Esophagus muscularis mucosa (tissue), 4 donors: Measurements from ENCODE around the gene FGF14. TPM values are rescaled to one million over a fixed set of nuclear protein-coding genes. Genes with fewer than 3 reads are reported as not detected.

Source experiments
- DNase-seq: peaks from one replicate; pipeline ENCODE4 v3.0.0-alpha.2; 2017; ENCODE audit errors: extremely low spot score
- H3K27ac ChIP-seq, 4 donors: fragments of 200-600 bp; sonication (generic); replicated peaks in 1 of 4; 1 replicate in 3 of 4; 2 replicates in 1 of 4; pipeline ENCODE4 v1.5.1; 2016 to 2019; ENCODE audit warnings: mild to moderate bottlenecking in 1 of 4
- H3K27me3 ChIP-seq, 4 donors: fragments of 200-600 bp; sonication (generic); one replicate each; pipeline versions ENCODE4 v1.5.1 to v1.6.0; 2016 to 2019
- H3K36me3 ChIP-seq, 4 donors: fragments of 200-600 bp; sonication (generic); one replicate each; pipeline ENCODE4 v1.5.1; 2016 to 2019
- H3K4me1 ChIP-seq, 4 donors: fragments of 200-600 bp; sonication (generic); one replicate each; pipeline ENCODE4 v1.5.1; 2016 to 2019
- H3K4me3 ChIP-seq, 4 donors: fragments of 200-600 bp; sonication (generic); 1 replicate in 2 of 4; 2 replicates in 2 of 4; pipeline ENCODE4 v1.5.1; 2016 to 2019; ENCODE audit warnings: mild to moderate bottlenecking in 4 of 4, moderate library complexity in 1 of 4
- H3K9me3 ChIP-seq, 4 donors: fragments of 200-600 bp; sonication (generic); 1 replicate in 3 of 4; 2 replicates in 1 of 4; pipeline ENCODE4 v1.5.1; 2016 to 2019
- CTCF ChIP-seq, 3 experiments: fragments of 200-600 bp in 2 of 3; fragments of 450-650 bp in 1 of 3; sonication (generic) in 2 of 3; IDR thresholded peaks; one replicate each; pipeline ENCODE4 v1.5.1; 2017 to 2019; ENCODE audit warnings: antibody characterized with exemption in 3 of 3, mild to moderate bottlenecking in 2 of 3, moderate library complexity in 1 of 3
- EP300 ChIP-seq: sonication (generic); formaldehyde crosslinking; IDR thresholded peaks from one replicate; pipeline ENCODE4 v1.6.1; 2017; ENCODE audit warnings: antibody characterized with exemption
- POLR2A ChIP-seq: fragments of 450-650 bp; IDR thresholded peaks from one replicate; pipeline ENCODE4 v1.6.1; 2017; ENCODE audit warnings: antibody characterized with exemption, moderate library complexity, mild to moderate bottlenecking, low read depth
- POLR2AphosphoS5 ChIP-seq, 2 donors: sonication (generic); formaldehyde crosslinking; IDR thresholded peaks; one replicate each; pipeline ENCODE4 v1.6.1; 2017; ENCODE audit warnings: antibody characterized with exemption in 2 of 2
- WGBS: methylation state at CpG from one replicate; pipeline ENCODE4 v1.1.5; 2018; 5-methylcytosine and 5-hydroxymethylcytosine counted together
- intact Hi-C: fragments of 100-400 bp; cut with DNase I; formaldehyde crosslinking; loops from one replicate; pipeline ENCODE4 v1.15.1; 2023
- total RNA-seq, 4 donors: library from RNA; depleted of rRNA; stranded (reverse); fragments of >200 nt; gene quantifications; one replicate each; pipeline versions ENCODE4 v1.1.0 to v1.2.1, GENCODE V29; 2016

FGF14 gene
- total RNA-seq, 4 donors from 2014 or later: 0.33 to 2.1 (median 0.87) TPM

DNA sequence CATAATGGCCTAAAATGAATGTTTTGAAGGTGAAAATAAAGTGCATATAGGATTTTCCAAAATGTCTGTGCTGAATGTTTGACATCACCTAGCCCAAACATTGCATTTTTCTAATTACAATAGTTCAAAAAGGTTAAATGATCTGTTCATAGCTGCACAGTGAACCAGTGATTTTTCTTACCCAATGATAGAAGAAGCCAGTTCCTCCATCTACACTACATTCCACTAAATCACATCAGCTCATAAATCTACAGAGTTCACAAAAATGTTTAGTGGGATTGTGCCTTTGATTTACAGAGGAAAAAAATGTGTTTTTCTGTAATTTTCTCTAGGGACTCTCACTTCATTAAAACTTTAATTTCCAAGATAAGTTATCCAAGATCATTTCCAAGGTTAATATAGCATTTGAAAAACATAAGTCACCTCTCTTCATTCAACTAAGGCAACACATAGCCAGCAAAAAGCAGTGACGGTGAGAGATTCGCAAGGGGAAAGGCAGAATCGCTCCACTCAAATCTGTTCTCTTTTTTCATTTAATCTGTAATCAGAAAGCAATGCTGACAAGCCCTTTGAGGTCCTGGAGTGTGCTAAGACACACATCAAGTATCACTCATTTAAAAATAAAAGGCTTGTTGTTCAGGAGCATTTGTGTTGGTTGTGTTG, 194.0 kb downstream of the FGF14 start:
- TF ChIP-seq POLR2AphosphoS5 (IDR thresholded peaks at IDR 0.05) (no peak), CTCF (IDR thresholded peaks at IDR 0.05) (no peak), EP300 (no peak), POLR2A (no peak)
- H3K9me3 ChIP-seq: no peaks in the 10 kb centered on the region
- H3K4me1 ChIP-seq: peaks cover 0 to 4% (median 0%) of the 10 kb centered on the region in 4 donors
- intact Hi-C loops: no loop called here
- H3K36me3 ChIP-seq: no peaks in the 10 kb centered on the region
- no peaks in the 10 kb centered on the region for H3K27me3 ChIP-seq
- DNase-seq: no peak
- H3K4me3 ChIP-seq: no peak overlapping the region
- 90% methylated on average over 3 of the region's 3 CpGs for WGBS
- H3K27ac ChIP-seq: no peak overlapping the region

- no peak for DNase-seq
- peaks cover 0 to 3% (median 0%) of the 10 kb centered on the region in 4 donors for H3K4me1 ChIP-seq
- TF ChIP-seq POLR2AphosphoS5 (IDR thresholded peaks at IDR 0.05): no peak
- TF ChIP-seq POLR2A: no peak
- TF ChIP-seq EP300: no peak
- no peak for TF ChIP-seq CTCF (IDR thresholded peaks at IDR 0.05)
- H3K27me3 ChIP-seq: no peaks in the 10 kb centered on the region
- intact Hi-C loops: no loop called here
- H3K4me3 ChIP-seq: no peak overlapping the region
- H3K27ac ChIP-seq: no peak overlapping the region
- H3K36me3 ChIP-seq: no peaks in the 10 kb centered on the region
- H3K9me3 ChIP-seq: no peaks in the 10 kb centered on the region
Observed at GRCh38 chr13:102203718-102204117, 198.1 kb downstream of the FGF14 start.

DNA sequence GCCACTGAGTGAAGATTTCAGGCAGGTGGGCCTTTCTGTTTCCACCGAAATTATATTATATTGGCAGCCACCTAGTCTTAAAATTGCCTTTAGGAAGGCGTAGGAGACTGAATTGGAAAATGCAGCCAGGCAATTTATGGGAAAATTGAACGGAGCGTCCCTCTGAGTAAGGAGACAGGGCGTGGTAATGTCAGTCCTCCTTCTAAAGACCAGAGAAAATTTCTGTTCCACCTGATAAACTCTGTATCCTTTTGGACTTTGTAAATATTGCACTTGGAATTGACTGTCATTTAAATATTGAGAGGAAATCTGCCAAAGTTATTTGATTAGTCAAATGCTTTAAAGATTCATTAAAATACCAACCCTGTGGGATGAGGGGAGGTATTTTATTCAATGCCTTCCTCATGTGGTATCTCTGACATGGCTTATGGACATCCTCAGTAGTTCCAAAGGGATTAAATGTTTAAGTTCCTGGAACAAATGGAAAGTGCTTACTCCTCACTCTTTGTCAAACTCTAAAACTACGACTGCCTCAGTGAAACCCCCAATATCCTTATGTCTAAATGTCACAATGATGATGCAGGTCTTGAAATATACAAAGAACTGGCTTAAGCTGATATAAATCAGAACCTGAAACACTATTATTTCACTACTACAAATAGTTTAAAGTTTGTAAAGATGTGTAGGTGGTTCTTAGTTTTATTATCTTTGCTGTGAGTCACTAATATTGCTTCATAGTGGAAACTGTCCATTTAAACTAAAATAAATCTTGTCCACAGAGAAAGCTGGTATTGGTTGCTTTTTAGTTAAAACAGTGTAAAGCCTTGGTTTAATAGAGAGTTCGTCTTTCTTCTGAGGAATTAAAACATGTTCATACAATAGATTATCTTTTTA, 203.2 kb downstream of the FGF14 start:
- Histone ChIP-seq H3K36me3 (no peaks in the 10 kb centered on the region), H3K4me1 (peaks cover 0 to 5% (median 0%) of the 10 kb centered on the region in 4 donors), H3K27ac (no peak overlapping the region), H3K27me3 (no peaks in the 10 kb centered on the region), H3K9me3 (no peaks in the 10 kb centered on the region), H3K4me3 (no peak overlapping the region)
- DNase-seq: no peak
- intact Hi-C loops: loop anchor here (2.0 to 5.0 kb wide), 2 partner anchors 200 to 259 kb away; no protein-coding TSS in a partner anchor
- TF ChIP-seq EP300: no peak
- no peak for TF ChIP-seq CTCF (IDR thresholded peaks at IDR 0.05)
- TF ChIP-seq POLR2AphosphoS5 (IDR thresholded peaks at IDR 0.05): no peak
- TF ChIP-seq POLR2A: no peak
- WGBS: 75% methylated on average over 7 of the region's 7 CpGs

- TF ChIP-seq CTCF (IDR thresholded peaks at IDR 0.05): peak in 2 of 3 experiments; percentile 41 to 43
- no peak for TF ChIP-seq POLR2A
- no peak for DNase-seq
- WGBS: 97% methylated on average over 1 of the region's 1 CpG
- peaks cover 0 to 5% (median 0%) of the 10 kb centered on the region in 4 donors for H3K4me1 ChIP-seq
- no peak overlapping the region for H3K27ac ChIP-seq
- H3K9me3 ChIP-seq: no peaks in the 10 kb centered on the region
- no peaks in the 10 kb centered on the region for H3K27me3 ChIP-seq
- intact Hi-C loops: loop anchor here (5.0 kb wide), 1 partner anchor 260 kb away; no protein-coding TSS in a partner anchor
- no peak overlapping the region for H3K4me3 ChIP-seq
- no peaks in the 10 kb centered on the region for H3K36me3 ChIP-seq
Observed at GRCh38 chr13:102197193-102197592, 204.7 kb downstream of the FGF14 start.
